Stimulated activated CD4-positive, alpha-beta T cell treated with anti-CD3 and anti-CD28 coated beads, Interleukin-15, amount 100 ng/mL, for 24 hours (primary cell): ENCODE results near the gene RTRAF.

Source experiments
- DNase-seq: peaks from one replicate; pipeline ENCODE4 v3.0.0-alpha.2; 2020

The RTRAF gene

DNA sequence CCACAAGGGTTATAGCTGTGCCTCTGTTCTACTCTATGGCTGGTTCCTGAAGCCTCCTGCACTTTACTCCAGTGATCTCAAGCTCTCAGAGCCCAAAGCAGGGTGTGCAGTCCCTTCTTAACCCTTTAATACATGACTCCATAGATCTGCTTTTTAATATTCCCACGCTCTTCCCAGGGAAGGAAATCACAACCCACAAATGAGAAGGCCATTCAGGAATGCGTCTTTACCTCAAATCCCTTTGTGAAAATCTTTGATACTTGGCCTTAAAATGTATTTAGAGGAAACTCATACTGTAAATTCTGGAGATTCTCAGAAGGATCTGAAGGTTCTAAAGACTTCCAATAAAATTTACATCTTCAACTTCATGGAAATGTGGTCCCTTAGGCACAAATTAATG lies 62.5 kb downstream of the RTRAF start:
- DNase-seq: no peak

DNA sequence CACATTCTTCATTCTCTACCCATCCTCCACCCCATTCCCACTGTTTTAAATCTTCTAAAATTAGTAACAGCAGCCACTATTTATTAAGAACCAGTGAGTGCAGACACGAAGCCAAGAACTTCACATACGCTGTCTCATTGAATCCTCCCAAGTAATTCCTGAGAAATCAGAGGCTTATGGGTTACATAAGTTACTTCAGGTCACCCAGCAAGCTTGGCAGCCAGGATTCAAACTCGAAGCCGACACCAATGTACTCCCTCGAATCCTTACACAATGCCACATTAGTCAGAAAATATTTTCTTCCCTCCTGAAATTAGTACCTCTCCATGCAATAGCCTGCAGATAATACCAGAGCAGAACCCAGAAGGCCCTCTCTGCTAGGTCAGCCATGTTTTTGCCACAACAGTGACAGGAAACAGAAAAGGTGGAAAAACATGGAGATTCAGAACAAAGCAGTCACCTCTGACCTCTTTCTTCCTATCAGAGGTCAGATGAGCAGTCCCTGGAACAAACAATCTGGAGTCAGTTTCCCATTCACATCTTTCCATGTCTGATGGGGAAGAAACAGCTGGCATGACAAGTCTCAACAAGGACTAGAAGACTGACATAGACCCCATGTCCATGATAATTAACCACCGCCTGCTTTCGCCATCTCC lies 63.1 kb downstream of the RTRAF start:
- DNase-seq: no peak

DNA sequence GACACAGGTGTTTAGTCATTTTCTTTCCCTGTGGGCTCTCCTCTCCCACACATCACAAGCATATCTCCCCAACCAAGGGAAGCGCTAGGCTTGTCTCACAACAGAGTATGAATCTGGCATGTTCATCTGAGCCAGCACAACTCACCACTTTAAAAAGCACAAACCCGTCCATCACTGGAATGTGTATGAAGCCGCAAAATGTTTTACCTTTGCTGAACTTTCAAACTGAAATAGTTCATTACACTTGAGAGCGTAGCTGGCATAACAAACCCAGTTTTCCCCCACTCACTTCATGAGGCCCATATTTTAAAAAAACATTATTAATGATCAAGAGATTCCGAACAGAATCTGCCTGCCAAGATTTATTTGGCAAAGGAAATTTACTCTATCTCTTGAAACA lies 63.7 kb downstream of the RTRAF start:
- no peak for DNase-seq

DNA sequence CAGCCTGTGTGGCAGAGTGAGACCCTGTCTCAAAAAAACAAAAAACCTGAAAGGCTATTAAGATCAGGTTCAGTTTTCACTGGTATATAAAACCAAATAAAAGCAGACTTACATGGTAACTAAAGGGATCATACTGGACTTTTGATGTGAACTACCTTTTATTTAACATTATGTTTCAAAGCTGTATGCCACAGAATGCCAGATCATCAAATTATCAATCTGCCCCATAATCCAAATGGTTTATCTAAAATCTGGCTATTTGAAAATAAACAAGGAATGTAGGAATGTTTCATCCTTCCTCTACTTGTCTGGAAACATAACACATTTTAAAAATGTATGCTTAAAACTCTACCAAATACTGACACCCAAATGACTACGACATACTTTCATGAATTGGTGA lies 65.3 kb downstream of the RTRAF start:
- no peak for DNase-seq

DNA sequence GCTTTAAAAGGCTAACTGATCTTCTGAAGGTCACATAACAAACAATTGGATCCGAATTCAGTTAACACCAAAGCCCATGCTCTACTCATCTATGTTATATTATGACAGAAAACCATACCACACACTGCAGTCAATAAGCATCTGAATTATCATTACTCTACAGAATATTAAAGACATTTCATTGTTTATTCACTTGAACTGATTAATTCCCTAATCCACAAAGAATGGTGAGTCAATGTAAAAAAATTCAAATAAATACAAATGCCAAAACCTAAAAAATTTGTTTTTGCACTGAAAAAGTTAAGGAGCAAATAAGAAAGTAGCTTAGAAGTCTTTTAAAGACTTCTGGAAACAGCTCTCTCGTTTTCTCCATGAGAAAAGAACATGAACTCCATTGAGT lies 65.8 kb downstream of the RTRAF start:
- DNase-seq: no peak

DNA sequence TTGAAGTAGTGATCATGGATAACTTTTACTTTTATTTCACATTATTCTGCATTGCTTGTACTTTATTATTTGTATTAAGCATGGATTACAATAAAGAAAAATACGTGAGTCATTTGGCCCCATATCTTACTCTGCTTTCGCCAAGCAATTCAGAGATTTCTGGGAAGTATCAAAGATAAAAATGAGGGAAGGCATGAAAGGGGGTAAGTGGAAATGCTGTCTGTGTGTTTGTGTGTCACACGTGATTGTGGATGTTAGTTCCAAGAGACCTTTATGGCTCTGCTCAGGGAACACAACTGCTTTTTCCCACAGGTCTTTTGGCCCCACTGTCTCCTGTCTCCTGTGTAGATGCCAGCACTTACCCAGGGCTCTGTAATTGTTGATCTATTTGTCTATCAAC lies 69.0 kb downstream of the RTRAF start:
- DNase-seq: no peak

DNA sequence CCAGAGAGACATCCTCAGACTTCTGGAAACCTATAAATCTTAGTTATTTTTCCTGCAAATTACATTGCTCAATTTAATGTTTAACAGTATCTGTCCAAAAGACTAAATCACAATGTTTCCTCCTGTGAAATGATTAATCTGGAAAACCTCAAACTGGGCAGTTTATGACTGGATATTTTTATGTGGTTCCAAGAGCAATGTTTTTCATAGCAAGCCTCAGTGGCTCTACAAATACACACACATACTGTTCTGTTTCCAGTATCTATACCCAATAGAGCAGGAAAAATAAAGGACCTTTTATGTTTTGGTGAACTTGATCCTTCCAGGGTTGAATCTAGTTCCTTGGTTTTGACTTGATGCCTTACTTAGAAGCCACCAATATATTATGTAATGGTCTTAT lies 70.3 kb downstream of the RTRAF start:
- no peak for DNase-seq

DNA sequence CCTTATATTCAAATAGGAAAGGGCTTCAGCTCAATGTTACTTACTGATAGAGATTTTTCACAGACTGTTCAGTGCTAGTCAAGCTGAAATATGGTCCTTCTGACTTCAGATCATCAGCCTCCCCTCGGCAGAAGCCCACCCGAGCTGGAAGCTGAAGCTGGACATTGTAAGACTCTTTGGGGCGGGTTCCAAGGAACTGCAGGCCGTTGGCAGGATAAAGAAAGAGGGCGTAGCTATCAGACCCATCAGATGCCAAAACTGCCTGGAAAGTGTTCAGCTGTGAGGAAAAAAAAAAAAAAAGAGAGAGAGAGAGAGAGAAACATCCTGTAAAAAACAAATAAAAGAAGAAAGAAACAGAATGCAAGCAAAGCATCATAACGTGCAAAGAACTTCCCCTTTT lies 70.7 kb downstream of the RTRAF start:
- no peak for DNase-seq
